Adrenal gland (tissue), 5 donors: Measurements from ENCODE around the gene CREBBP.

Experiments used
- POLR2A ChIP-seq, 2 donors: fragments of 450-650 bp; IDR thresholded peaks; one replicate each; pipeline ENCODE4 v1.6.1; 2017; ENCODE audit warnings: antibody characterized with exemption in 2 of 2, mild to moderate bottlenecking in 2 of 2, moderate library complexity in 1 of 2
- TF ChIP-seq, protein P1 (sequence below), 6 experiments: fragments of 450-650 bp in 4 of 6; fragments of 200-600 bp in 2 of 6; sonication (generic) in 1 of 6; IDR thresholded peaks; 1 replicate in 5 of 6; 2 replicates in 1 of 6; pipeline versions ENCODE4 v1.5.1 to v1.8.0; 2016 to 2021; ENCODE audit warnings: antibody characterized with exemption in 6 of 6, mild to moderate bottlenecking in 2 of 6, moderate library complexity in 1 of 6
- donor health status: DM: no; HTN: no; CAD: no.

GRCh38 chr16:3792472-3793012, 88.0 kb downstream of the CREBBP start:
- TF ChIP-seq, protein P1, sequence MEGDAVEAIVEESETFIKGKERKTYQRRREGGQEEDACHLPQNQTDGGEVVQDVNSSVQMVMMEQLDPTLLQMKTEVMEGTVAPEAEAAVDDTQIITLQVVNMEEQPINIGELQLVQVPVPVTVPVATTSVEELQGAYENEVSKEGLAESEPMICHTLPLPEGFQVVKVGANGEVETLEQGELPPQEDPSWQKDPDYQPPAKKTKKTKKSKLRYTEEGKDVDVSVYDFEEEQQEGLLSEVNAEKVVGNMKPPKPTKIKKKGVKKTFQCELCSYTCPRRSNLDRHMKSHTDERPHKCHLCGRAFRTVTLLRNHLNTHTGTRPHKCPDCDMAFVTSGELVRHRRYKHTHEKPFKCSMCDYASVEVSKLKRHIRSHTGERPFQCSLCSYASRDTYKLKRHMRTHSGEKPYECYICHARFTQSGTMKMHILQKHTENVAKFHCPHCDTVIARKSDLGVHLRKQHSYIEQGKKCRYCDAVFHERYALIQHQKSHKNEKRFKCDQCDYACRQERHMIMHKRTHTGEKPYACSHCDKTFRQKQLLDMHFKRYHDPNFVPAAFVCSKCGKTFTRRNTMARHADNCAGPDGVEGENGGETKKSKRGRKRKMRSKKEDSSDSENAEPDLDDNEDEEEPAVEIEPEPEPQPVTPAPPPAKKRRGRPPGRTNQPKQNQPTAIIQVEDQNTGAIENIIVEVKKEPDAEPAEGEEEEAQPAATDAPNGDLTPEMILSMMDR (IDR thresholded peaks at IDR 0.05), result no peak
- TF ChIP-seq POLR2A (IDR thresholded peaks at IDR 0.05), result no peak
